ENCODE results near the gene CRKL.

DNA sequence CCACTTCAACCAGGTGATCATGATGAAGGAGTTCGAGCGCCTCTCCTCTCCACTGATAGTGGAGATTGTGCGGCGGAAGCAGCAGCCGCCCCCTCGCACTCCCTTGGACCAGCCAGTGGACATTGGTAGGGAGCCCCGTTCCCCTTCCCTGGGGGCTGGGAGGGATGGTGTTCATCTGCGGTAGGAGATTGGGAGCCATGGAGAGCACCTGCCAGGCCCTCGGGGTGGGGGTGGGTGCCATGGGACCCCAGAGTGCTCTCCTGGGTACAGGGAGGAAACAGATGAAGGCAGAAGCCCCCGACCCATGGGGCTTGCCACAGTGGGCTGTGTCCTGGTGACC lies 77.7 kb downstream of the CRKL start:
- TF ChIP-seq POLR2A (IDR thresholded peaks at IDR 0.05) = no peak
- TF ChIP-seq, protein P1, sequence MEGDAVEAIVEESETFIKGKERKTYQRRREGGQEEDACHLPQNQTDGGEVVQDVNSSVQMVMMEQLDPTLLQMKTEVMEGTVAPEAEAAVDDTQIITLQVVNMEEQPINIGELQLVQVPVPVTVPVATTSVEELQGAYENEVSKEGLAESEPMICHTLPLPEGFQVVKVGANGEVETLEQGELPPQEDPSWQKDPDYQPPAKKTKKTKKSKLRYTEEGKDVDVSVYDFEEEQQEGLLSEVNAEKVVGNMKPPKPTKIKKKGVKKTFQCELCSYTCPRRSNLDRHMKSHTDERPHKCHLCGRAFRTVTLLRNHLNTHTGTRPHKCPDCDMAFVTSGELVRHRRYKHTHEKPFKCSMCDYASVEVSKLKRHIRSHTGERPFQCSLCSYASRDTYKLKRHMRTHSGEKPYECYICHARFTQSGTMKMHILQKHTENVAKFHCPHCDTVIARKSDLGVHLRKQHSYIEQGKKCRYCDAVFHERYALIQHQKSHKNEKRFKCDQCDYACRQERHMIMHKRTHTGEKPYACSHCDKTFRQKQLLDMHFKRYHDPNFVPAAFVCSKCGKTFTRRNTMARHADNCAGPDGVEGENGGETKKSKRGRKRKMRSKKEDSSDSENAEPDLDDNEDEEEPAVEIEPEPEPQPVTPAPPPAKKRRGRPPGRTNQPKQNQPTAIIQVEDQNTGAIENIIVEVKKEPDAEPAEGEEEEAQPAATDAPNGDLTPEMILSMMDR (IDR thresholded peaks at IDR 0.05) = no peak

Data from testis (tissue), 2 donors.